ENCODE results near the gene PSIP1. TPM values are rescaled to one million over a fixed set of nuclear protein-coding genes. Genes with fewer than 3 reads are reported as not detected.

PSIP1 gene
- total RNA-seq, 1 donor from 2014 or later, result 41.7 TPM

DNA sequence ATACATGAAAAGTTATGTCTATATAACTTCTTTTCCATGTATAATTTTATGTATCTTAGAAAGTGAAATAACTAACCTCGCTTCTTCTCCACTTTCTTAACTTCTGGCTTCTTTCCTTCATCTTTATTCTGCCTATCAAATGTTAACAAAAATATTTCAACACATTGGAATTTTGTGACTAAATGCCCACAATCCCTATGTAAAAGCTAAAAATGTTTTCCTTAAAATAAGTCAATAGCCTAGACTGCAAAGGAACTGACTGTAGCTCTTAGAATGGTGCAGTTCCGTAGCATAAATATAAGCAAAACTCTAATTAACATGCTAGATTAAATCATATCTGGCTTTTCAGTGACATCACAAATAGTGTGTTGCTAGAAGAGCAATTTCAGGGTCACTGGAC is 40.9 kb downstream of the PSIP1 start:
- Histone ChIP-seq H3K27me3 (ENCODE audit: low read depth) (no peaks in the 10 kb centered on the region), H3K9me3 (no peaks in the 10 kb centered on the region), H3K4me3 (no peak overlapping the region), H3K27ac (no peak overlapping the region), H3K4me1 (no peaks in the 10 kb centered on the region), H3K36me3 (peaks cover 91% of the 10 kb centered on the region)
- intact Hi-C loops (cut with DNase I), result no loop called here
- ATAC-seq (no peak), DNase-seq (no peak)
- TF ChIP-seq, protein P1, sequence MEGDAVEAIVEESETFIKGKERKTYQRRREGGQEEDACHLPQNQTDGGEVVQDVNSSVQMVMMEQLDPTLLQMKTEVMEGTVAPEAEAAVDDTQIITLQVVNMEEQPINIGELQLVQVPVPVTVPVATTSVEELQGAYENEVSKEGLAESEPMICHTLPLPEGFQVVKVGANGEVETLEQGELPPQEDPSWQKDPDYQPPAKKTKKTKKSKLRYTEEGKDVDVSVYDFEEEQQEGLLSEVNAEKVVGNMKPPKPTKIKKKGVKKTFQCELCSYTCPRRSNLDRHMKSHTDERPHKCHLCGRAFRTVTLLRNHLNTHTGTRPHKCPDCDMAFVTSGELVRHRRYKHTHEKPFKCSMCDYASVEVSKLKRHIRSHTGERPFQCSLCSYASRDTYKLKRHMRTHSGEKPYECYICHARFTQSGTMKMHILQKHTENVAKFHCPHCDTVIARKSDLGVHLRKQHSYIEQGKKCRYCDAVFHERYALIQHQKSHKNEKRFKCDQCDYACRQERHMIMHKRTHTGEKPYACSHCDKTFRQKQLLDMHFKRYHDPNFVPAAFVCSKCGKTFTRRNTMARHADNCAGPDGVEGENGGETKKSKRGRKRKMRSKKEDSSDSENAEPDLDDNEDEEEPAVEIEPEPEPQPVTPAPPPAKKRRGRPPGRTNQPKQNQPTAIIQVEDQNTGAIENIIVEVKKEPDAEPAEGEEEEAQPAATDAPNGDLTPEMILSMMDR (IDR thresholded peaks at IDR 0.05), result no peak

DNA sequence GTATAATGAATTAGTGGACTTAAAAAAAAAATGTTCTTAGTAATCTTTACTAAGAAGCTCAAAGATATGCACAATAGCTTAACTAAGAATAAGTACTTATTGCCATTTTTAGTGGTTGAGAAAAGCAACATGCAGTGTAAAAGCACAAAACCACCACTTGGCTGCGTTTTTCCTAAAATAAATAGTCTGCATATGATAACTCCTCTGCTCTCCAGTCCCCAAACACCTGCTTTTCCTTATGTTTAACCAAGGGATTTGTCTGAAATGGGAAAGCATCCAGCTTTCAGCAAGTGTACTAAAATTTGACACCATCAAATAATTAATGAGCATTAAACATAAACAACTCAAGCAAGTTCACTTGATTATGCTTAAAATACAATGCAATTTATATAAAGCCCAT is 41.4 kb downstream of the PSIP1 start:
- no peaks in the 10 kb centered on the region for H3K9me3 ChIP-seq
- no peaks in the 10 kb centered on the region for H3K27me3 ChIP-seq (ENCODE audit: low read depth)
- H3K4me1 ChIP-seq, result no peaks in the 10 kb centered on the region
- intact Hi-C loops (cut with DNase I), result no loop called here
- H3K36me3 ChIP-seq, result peaks cover 93% of the 10 kb centered on the region
- H3K27ac ChIP-seq, result no peak overlapping the region
- no peak for ATAC-seq
- TF ChIP-seq, protein P1 (IDR thresholded peaks at IDR 0.05), result no peak
- no peak for DNase-seq
- no peak overlapping the region for H3K4me3 ChIP-seq

DNA sequence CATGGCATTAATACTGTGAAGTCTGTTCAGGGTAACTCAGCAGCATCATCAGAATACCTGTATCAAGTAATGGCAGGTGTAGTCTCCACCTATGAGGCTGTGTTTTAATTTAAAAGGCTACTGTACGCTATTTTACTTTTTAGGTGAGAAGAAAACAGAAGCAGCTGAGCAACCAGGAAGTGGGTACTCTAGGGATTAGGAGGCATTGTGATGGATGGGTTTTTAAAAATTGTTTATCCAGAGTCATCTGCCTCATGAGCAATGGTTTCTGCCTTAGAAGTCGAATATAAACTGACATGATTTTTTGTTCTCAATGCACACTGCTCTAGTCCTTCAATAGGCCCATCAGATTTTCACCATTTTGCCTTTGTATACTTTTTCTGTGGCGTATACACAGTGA is 42.6 kb downstream of the PSIP1 start:
- ATAC-seq, result no peak
- no peaks in the 10 kb centered on the region for H3K27me3 ChIP-seq (ENCODE audit: low read depth)
- TF ChIP-seq, protein P1 (IDR thresholded peaks at IDR 0.05), result no peak
- no peak overlapping the region for H3K4me3 ChIP-seq
- H3K36me3 ChIP-seq, result peaks cover 87% of the 10 kb centered on the region
- no peaks in the 10 kb centered on the region for H3K4me1 ChIP-seq
- no peak overlapping the region for H3K27ac ChIP-seq
- H3K9me3 ChIP-seq, result no peaks in the 10 kb centered on the region
- intact Hi-C loops (cut with DNase I), result no loop called here
- DNase-seq, result no peak

DNA sequence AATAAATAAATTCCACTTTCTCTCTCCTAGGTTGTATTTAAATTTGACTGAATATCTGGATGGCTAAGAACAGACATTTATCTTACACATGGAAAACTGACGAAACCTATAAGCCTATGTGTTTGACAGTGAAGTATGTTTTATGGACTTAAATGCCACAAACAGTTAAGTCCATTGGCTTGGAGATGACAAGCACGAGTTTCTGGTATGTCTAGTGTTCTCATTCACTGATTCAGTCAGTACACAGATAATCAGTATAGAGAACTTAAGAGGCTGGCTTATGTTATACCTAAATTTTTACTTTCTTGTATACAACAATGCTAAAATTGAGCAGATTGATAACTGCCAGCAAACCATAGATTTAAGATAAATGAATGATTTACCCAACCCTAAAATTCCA is 49.2 kb downstream of the PSIP1 start:
- Histone ChIP-seq H3K4me3 (no peak overlapping the region), H3K4me1 (no peaks in the 10 kb centered on the region), H3K36me3 (peaks cover 91% of the 10 kb centered on the region), H3K9me3 (no peaks in the 10 kb centered on the region), H3K27ac (no peak overlapping the region), H3K27me3 (ENCODE audit: low read depth) (no peaks in the 10 kb centered on the region)
- TF ChIP-seq, protein P1 (IDR thresholded peaks at IDR 0.05), result no peak
- DNase-seq, result no peak
- ATAC-seq, result no peak
- intact Hi-C loops (cut with DNase I), result no loop called here

DNA sequence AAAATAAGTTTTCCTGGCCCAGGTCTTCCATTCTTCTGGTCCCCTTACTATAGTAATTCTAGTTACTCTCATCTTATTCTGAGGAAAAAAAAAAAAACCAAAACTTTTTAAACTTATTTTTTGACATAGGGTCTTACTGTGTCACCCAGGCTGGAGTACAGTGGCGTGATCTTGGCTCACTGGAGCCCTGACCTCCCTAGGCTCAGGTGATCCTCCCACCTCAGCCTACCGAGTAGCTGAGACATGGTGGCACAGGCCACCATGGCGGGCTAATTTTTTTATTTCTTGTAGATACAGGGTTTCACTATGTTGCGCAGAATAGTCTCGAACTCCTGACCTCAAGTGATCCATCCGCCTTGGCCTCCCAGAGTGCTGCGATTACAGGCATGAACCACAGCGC is 49.7 kb downstream of the PSIP1 start:
- Histone ChIP-seq H3K27me3 (ENCODE audit: low read depth) (no peaks in the 10 kb centered on the region), H3K4me1 (no peaks in the 10 kb centered on the region), H3K27ac (no peak overlapping the region), H3K36me3 (peaks cover 91% of the 10 kb centered on the region), H3K9me3 (no peaks in the 10 kb centered on the region), H3K4me3 (no peak overlapping the region)
- no peak for ATAC-seq
- TF ChIP-seq, protein P1 (IDR thresholded peaks at IDR 0.05), result no peak
- intact Hi-C loops (cut with DNase I), result no loop called here
- no peak for DNase-seq

DNA sequence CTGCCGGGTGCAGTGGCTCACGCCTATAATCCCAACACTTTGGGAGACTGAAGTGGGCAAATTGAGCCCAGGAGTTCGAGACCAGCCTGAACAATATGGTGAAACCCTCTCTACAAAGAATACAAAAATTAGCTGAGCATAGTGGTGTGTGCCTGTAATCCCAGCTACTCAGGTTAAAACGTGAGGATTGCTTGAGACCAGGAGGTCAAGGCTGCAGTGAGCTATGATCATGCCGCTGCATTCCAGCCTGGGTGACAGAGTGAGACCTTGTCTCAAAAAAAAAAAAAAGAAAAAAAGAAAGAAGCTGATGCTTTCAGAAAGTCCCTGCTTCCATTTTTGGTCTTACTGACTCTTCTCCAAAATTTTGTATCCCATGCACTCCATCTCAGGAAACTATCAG is 56.8 kb downstream of the PSIP1 start:
- H3K4me3 ChIP-seq, result no peak overlapping the region
- ATAC-seq (no peak), DNase-seq (no peak)
- H3K4me1 ChIP-seq, result no peaks in the 10 kb centered on the region
- no peak overlapping the region for H3K27ac ChIP-seq
- H3K36me3 ChIP-seq, result peaks cover 95% of the 10 kb centered on the region
- H3K9me3 ChIP-seq, result no peaks in the 10 kb centered on the region
- intact Hi-C loops (cut with DNase I), result no loop called here
- no peaks in the 10 kb centered on the region for H3K27me3 ChIP-seq (ENCODE audit: low read depth)
- TF ChIP-seq, protein P1 (IDR thresholded peaks at IDR 0.05), result no peak
